HG02840 (cell line): ENCODE measurements around the gene AQP2.

Experiments
- ATAC-seq: cut with Tn5 transposase; IDR thresholded peaks from one replicate; pipeline ENCODE4 v1.9.1; 2021; ENCODE audit warnings: mild to moderate bottlenecking, moderate library complexity, moderate number of reproducible peaks; ENCODE audit not compliant: unreplicated experiment, low FRiP score

The AQP2 gene

DNA sequence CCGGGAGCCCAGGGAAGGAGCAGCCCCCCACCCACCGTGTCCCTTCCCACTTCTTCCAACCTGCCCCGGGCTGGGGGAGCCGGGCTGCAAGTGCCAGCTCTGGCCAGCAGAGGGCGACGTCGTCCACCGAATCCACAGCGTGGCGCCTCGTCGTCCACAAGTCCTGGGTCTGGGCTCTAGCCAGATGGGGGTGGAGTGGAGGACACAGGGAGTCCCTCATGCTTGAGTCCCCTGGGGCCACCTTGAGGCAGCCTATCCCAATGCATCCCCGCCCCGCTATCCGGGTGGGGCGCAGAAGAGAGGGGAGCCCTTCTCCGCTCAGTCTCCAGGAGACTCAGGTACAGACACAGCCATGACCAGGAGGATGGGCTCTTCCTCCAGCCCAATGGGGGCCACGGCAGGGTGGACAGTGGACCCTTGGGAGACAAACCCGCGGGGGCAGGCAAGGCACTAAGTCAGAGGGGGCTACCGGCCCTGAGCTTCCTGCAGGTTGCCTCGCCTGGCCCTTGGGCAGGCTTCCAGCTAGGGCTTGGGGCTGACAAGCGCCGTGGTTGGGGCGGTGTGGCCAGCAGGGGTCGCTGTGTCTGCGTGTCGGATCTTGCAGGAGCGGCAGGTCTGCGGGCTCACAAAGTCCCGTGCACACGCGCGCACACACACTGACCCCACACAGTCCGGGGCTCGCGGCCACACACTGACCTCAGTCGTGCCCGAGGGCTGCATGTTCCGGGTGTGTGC, 16.7 kb downstream of the AQP2 start:
- ATAC-seq = no peak

GRCh38 chr12:49967777-49968250, 17.3 kb downstream of the AQP2 start:
- no peak for ATAC-seq

DNA sequence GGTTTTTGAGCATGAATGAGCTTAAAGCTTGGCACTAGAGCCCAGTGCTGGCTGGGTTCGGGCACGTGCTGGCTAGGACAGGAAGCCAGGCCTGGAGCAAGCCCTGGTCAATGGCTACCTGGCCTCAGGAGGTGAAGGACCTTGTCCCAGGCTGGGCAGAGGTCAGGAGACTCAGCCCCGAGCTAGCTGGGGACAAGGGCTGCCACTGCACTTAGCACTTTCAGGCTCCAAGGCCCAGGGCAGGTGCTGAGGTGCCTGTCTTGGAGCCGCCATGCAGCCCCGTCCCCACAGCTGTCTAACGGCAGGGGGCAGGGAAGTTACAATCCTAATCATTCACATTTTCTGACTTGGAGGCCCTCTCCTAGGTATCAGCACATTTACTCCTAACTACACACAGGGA, 17.9 kb downstream of the AQP2 start:
- ATAC-seq = no peak

- ATAC-seq = no peak
Observed at GRCh38 chr12:49969027-49969426, 18.5 kb downstream of the AQP2 start.

DNA sequence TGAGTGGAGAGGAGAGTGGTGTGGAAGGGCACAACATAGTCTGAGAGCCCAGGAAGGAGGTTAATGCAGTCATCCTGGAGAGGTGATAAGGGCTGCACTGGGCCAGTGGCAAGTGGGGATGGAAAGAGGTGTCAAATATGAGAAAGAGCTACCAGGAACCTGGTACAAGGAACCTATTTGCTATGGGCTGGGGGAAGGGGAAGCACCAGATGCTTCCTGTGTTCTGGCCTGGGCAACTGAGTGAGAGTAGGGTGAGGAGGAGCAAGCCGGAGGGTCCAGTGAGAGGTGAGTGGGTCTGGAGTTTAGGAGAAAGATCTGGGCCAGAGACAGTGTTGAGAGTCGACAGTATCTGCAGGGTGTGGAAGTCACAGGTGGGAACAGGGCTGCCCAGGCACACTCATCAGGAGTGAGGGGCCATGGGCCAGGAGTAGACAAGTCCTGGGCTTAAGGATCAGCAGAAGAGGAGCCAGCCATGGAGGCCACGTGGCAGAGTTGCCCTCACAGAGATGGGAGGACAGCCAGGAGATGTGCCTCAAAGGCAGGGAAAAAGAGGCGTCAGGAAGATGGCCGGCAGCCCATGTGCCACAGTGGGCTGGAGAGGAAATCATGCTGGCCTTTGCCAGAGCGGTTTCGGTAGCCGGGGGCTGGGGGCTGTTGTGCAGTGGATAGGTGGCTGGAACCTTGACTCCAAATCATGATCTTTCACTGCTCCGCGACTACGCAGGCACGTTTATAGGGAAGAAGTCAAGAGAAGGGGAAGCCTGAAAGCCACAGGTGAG, 19.3 kb downstream of the AQP2 start:
- no peak for ATAC-seq

DNA sequence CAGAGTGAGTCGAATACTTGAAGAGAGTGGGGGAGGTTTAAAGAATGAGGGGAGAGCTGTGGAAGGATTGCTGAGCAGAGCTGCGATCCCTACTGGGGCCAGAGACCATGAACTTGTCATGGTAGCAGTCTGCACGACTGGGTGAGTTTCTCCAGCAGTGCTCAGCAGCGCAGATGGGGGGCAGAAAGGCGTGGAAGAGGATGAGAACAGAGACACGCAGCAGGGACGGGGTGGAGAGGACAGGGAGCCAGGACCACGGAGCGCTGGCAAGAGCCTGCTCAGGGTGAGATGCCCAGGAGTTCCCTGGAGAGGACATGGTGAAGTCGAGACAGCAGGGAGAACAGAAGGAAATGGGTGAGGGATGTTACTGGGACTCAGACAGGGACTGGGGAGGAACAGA, 20.1 kb downstream of the AQP2 start:
- ATAC-seq = no peak

GRCh38 chr12:49971141-49971540, 20.6 kb downstream of the AQP2 start:
- no peak for ATAC-seq

DNA sequence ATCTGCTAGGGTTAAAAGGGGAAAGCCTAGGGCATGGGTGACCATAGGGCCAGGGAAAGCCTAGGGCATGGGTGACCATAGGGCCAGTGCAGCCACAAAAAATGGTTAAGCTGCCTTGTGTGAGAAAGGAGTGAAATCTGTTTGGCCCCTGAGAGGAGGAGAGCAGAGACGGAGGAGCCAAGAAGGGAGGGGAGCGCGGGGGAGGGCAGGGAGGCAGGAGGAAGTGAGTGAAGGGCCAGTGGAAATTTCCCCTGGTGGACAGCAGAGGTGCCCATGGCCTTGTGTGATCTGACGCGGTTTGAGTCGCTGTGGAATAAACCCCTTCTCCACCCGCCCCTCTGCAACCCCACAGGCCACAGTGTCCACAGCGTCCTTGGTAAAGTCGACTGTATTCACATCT, 21.6 kb downstream of the AQP2 start:
- ATAC-seq = no peak

- ATAC-seq = no peak
Observed at GRCh38 chr12:49972641-49973360, 22.3 kb downstream of the AQP2 start, which contains the start of gene AQP6. AQP6 (plus strand) TSS chr12:49972947; CDS start chr12:49973174, 227 bp downstream.

- ATAC-seq = no peak
Observed at GRCh38 chr12:49973361-49973830, 22.9 kb downstream of the AQP2 start.

DNA sequence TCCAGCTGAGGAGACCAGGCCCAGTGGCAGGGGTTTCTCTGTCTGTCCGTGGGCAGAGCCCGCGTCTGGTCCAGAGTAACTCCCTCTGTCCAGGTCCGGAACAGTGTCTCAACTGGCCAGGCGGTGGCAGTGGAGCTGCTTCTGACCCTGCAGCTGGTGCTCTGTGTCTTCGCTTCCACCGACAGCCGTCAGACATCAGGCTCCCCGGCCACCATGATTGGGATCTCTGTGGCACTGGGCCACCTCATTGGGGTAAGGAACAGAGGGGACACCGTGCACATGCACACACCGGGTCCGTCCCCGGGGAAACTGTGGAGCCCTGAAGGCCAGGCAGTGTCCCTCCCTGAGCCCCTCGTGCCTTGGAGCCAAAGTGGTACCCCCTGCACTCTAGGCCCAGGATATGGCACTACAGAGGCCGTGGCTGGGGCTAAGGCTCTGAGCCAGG, 23.7 kb downstream of the AQP2 start:
- no peak for ATAC-seq

- ATAC-seq = no peak
Observed at GRCh38 chr12:49974677-49975317, 24.3 kb downstream of the AQP2 start.

- no peak for ATAC-seq
Observed at GRCh38 chr12:49975318-49975761, 24.8 kb downstream of the AQP2 start.

DNA sequence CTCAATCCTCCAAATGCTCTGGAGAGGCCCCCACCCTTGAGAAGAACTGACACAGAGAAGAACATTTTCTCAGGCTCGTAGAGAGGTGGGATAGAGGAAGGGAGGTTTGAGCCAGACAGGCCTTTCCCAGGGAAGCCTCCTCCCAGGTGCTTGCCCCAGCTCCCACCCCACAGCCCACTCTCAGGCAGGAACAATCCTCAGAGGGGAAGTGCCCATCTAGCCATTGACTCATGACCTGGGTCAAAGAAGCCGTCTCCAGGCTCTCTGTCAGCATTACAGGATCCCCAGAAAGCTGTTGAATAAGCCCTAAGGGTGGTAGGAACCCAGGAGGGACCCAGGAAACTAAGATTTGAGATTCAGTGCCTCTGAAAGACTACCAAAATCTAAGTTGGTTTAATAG, 26.0 kb downstream of the AQP2 start:
- ATAC-seq = no peak

DNA sequence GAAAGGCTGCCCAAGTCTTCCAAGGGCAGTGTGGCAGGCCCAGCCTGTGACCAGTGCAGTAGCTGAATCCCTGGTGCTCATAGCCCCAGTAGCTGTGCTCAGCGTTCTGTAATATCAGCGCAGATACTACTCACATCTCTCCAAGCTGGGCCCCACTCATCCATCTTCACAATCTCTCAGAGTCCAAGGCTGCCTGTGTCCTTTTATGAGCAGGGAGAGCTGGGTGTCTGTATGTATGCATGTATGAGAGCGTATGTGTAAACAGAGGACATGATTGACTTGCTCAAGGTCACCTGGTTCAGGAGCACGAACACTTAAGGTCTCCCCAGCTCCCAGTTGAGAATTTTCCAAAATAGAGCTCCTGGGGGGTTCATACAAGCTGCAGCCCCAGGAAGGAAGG, 27.6 kb downstream of the AQP2 start:
- no peak for ATAC-seq

- no peak for ATAC-seq
Observed at GRCh38 chr12:49979016-49979586, 28.6 kb downstream of the AQP2 start.

GRCh38 chr12:49979791-49980190, 29.3 kb downstream of the AQP2 start:
- ATAC-seq = no peak

GRCh38 chr12:49980501-49981349, 30.2 kb downstream of the AQP2 start:
- no peak for ATAC-seq
